ENCODE measurements around the gene NABP1.

NABP1 gene

DNA sequence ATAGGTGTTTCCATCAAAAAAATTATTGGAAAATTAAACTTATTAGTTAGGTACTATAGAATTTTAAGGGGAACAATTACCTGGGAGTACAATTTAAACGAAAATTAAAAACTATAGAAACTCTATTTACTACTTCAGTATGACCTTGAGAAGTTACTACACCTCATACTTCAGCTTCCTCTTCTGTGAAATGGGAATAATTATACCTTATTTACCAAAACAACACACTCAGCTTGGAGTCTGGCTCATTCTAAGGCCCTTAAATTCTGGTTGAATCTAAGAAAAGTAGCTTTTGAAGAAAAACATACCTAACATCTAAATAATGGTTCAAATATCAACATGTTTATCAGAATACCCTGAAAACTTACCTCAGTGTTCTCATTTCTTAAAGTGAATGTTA, 2.7 kb downstream of the NABP1 start:
- DNase-seq (ENCODE audit: low spot score): no peak

DNA sequence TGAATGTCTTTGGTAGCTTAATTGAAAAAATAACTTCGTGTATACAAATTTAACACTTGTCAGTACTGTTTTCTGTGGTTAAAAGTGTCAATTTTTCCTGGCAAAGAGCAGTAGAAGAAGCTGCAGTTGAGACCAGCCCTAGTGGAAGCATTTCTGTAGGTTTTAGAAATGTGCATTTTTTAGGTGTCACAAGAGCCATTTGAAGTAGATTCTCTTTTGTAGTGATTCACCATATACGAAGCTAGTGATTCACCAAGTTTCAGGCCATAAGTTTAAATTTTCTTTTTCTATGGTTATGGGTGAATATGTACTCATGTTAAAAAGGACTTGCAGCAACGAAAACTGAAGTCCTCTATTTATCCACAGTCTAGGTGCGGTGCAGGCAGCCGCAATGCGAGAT, 4.2 kb downstream of the NABP1 start:
- DNase-seq (ENCODE audit: low spot score): no peak

DNA sequence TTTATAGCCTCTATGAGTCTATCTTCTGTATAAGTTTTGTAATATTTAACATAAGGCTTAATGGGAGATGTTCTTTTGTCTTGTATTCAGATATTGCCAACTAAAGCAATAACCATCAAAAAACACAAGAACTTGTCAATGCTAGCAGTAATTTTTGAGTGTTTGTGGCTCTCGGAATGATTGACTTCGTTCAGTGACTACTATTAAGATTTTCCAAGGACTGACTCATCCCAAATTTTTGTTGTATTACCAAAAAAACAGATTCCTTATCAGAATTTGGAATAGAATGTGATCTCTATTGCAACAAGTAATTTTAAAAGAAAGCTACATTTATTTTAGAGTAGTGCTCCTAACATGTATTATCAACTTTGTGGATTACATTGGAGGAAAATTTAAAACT, 8.1 kb downstream of the NABP1 start:
- no peak for DNase-seq (ENCODE audit: low spot score)

DNA sequence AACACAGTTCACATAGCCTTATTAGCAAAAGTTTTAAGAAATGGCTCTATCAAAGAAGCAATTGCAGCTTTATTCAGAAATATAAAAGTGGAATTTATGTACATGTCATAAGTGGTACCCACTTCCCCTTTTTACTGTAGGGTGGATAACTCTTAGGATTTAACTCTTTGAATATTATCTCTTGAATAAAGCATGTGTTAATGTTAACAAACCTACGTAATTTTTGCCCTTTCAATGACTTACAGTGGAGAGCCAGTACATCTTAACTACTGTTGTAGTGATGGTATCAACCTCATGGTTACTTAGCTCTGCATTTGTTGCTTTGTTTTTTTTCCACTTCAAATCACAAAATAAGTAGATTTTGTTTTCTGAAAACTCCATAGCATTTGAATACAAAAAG, 8.8 kb downstream of the NABP1 start:
- no peak for DNase-seq (ENCODE audit: low spot score)

DNA sequence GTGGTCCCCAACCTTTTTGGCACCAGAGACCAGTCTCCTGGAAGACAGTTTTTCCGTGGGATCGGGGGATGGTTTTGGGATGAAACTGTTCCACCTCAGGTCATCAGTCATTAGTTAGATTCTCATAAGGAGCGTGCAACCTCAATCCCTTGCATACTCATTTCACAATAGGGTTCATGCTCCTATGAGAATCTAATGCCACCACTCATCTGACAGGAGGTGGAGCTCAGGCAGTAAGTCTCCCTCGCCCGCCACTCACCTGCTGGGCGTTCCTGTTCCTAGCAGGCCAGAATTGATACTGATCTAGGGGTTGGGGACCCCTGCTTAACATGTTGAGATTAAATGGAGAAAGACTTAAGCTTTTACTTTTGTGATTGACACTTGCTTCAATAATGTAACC, 9.9 kb downstream of the NABP1 start:
- DNase-seq (ENCODE audit: low spot score): no peak

DNA sequence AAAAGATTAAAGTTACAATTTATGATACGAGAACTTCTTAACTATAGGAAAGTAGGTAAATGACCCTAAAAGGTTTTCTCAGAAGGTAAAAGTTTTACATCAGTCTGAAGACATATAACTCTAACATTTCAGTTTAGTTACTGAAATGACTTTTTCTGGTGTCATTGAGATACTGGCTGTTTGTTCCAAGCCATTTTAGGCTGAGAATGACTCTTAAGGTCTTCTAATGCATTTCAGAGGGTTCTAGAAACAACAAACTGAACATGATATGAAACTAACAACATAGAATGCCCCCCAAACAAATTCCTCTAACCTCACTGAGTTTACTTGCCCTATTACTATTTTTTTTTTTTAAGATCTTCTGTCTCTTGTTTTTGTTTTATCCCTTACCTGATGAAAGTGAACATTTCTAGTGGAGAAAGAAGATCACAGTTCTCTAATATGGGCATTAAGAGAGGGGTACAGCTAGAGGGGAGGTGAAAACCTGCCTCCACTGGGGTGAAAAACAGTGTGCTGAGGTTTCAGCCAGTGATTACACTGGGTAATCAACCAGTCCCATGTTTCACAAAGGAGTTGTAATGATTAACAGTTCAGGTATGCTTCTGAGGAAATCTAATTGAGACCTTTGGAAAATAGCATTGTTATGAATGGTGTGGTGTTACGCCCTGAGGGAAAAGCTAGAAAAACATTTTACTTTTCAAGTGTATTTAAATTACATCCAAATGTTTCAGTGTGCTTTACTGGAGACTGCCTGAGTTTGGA, 11.2 kb downstream of the NABP1 start:
- DNase-seq (ENCODE audit: low spot score): no peak

DNA sequence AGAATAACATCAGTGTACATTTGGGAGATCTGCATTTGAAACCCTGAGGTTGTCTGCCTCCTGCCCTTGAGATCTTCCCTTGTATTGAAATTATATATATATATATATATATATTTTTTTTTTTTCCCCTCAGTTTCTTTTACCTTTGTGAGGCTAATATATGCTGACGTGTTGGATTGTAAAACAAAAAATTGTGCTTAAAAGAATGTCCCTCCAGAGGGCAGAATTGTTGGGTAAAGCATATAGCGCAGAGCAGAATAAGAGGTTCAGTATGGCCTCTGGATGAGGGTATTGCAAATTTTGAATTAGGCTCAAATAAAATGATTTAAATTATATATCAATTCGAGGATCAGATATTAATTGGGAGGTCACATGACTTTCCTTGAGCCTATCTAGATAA, 12.4 kb downstream of the NABP1 start:
- no peak for DNase-seq (ENCODE audit: low spot score)

DNA sequence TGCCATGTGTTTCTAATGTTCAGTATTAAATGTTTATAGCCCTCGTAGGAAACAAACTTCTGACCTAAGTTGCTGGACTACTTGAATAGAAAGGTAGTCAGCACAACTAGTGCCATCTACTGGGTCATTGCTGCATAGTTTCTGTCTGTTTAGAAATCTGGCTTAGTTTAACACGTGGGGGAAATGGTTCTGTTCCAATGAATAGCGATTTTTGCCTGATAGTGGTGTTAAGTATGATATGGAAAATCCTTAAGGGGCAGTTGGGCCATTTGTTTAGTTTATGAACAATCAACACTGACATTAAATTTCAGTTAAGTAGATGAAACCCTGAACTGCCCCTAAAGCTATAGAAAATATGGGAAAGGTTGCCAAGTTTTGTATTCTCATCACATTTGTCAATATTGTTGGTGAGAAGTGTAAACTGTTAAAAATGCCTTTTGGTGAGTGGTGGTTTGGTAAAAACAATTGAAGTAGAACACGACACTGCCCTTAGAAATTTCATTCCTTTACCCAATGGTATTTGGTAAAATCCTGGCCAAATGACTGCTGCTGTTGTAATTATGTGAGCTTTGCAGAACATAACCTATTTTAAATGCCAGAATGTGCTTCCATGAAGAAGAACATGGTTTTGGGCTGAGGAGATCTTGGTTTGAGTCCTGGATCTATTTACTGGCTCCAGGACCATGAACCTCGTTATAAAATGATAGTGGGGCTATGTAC, 13.2 kb downstream of the NABP1 start:
- DNase-seq (ENCODE audit: low spot score): peak; percentile 75

DNA sequence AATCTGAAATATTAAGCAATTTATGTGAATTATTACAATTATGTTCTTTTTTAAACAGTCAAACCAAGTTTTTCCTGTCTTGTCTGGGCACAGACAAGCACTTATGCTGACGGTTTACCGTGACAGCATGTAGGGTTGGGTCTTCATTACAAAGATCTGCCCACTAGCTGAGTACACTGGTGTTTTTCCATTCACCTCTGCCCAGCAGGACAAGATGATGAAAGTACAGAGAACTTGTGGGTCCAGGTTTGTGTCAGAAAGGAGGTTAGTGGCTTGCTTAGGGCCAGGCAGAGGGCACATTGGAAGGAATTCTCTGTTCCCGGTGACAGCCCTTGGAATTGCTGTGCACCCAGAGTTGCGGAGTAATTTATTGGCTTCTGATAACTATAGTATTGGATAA, 14.0 kb downstream of the NABP1 start:
- no peak for DNase-seq (ENCODE audit: low spot score)

DNA sequence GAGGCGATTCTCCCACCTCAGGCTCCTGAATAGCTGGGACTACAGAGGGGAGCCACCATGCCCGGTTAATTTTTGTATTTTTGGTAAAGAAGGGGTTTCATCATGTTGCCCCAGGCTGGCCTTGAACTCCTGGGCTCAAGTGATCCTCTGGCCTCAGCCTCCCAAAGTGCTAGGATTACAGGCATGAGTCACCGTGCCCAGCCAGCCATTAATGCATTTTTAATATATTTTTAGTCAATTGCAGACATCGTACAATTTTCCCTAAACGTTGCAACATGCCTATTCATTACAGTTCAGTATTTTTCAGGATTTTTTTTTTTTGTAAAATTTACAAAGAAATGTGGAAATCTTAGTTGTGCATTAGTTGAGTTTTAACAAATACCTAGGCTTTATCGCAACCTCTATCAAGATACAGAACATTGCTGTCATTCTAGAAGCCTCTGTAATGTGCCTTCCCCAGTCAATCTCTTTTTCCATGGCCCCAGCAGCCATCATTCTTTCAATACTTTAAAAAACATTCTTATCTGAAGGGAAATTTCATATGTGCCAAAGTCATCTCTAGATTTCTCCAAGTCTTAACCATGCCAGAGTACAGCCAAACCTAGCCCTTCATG, 14.7 kb downstream of the NABP1 start:
- no peak for DNase-seq (ENCODE audit: low spot score)

DNA sequence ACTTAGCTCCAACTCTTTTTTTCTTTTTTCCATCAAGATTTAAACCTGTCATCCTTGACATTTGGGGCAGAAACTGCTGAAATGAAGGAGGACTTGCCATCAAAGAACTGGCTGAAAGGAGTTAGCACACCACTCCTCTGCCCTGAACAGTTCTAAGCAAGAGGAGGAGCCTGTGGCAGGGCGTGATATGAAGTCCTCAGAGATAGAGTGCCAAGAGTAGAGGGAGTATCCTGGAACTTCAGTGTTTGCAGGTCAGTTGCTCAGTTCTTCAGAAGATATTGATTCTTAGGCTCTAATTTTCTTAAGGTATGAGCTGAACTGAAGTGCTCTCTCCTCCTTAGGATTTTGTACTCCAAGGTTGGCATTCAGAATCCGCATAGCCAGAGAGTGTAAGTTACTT, 15.2 kb downstream of the NABP1 start:
- DNase-seq (ENCODE audit: low spot score): no peak

DNA sequence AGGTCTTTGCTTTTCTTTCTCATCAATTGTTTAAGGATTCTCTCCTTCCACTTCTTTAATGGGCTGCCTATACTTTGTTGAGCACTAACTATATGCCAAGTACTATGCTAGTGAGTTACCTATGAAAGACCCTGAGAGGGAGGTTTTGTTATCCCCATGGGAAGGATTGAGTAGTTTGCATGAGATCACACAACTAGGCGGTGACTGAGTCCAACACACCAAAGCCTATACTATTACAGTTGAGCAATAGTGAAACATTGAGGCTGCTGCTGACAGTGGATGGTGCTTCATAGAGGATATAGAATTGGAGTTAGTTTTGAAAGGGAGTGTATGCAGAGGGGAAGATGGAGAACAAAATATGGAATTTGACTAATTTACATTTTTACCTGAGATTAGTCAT, 15.8 kb downstream of the NABP1 start:
- no peak for DNase-seq (ENCODE audit: low spot score)

DNA sequence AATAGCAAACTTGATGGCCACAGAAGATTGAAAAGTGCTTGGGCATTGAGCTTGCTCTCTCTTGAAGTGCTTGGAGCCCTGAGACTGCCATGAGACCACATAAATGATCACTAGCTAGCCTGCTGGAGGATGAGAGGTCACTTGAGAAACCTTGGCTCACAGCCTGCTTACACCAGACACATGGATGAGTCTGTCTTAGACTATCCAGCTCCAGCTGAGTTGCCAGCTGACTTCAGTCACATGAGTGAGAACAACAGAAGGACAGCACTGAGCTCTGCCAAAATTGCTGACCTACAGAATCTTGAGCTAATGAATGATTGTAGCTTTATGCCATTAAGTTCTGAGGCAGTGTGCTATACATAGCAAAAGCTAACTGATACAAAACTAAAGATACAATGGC, 18.1 kb downstream of the NABP1 start:
- no peak for DNase-seq (ENCODE audit: low spot score)

DNA sequence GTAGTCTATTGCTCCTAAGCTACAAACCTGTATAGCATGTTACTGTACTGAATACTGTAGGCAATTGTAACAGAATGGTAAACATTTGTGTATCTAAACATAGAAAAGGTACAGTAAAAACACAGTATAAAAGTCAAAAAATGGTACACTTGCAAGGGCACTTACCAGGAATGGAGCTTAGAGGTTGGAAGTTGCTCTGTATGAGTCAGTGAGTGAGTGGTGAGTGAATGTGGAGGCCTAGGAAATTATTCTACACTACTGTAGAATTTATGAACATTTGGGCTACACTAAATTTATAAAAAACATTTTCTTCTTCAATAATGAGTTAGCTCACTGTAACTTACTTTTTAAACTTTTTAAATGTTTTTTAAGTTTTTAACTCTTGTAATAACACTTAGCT, 19.0 kb downstream of the NABP1 start:
- DNase-seq (ENCODE audit: low spot score): no peak

DNA sequence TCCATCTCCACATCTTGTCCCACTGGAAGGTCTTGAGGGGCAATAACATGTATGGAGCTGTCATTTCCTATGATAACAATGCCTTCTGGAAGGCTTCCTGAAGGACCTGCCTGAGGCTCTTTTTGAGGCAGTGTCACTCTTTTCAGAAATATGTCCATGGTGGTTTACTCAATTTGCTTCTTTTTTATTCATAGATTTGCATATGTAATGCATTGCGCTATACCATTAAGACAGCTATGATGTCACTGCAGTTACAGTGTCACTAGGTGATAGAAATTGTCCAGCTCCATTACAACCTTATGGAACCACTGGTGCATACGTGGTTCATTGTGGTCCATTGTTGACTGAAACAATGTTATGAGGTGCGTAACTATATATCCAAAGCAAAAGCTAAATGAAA, 19.9 kb downstream of the NABP1 start:
- DNase-seq (ENCODE audit: low spot score): no peak

DNA sequence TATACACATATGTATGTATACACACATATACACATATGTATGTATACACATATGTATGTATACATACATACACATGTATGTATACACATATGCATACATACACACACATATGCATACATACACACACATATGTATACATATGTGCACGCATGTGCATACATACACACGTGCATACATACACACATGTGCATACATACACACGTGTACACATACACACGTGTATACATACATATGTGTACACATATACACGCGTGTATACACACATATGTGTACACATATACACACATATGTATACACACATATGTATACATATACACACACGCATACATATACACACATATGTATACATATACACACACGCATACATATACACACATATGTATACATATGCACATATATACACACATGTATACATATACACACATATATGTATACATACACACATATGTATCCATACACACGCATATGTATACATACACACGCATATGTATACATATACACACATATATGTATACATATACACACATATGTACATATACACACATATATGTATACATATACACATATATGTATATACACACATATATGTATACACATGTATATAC, 21.5 kb downstream of the NABP1 start:
- DNase-seq (ENCODE audit: low spot score): no peak

DNA sequence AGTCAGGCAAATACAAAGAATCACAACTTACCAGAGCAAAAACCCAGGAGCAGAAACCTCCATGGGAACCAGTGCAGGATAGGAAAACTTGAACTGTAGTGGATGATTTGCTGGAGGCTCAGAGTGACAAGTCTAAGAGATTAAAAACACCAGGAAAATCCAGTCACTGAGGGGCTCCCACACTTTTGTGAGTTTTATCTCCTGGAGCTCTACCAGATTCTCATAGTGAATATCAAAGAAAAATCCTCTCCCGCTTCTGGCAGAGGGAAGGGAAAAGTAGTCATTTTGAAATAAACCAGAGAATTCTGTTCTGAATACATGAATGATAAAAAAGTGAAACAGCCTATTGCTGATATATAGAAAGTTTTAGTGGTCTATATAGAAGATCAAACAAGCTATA, 23.1 kb downstream of the NABP1 start:
- no peak for DNase-seq (ENCODE audit: low spot score)

DNA sequence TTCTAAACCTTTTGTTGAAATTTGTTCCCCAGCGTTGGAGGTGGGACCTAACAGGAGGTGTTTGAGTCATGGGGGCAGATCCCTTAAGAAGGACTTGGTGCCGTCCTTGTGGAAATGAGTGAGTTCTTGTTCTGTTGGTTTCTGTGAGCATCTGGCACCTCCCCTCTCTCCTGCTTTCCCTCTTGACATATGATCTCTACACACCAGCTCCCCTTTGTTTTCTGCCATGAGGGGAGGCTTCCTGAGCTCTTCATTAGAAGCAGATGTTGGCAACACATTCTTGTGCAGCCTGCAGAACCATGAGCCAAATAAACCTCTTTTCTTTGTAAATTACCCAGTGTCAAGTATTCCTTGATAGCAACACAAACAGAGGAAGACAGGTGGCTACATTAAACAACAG, 23.8 kb downstream of the NABP1 start:
- no peak for DNase-seq (ENCODE audit: low spot score)

DNA sequence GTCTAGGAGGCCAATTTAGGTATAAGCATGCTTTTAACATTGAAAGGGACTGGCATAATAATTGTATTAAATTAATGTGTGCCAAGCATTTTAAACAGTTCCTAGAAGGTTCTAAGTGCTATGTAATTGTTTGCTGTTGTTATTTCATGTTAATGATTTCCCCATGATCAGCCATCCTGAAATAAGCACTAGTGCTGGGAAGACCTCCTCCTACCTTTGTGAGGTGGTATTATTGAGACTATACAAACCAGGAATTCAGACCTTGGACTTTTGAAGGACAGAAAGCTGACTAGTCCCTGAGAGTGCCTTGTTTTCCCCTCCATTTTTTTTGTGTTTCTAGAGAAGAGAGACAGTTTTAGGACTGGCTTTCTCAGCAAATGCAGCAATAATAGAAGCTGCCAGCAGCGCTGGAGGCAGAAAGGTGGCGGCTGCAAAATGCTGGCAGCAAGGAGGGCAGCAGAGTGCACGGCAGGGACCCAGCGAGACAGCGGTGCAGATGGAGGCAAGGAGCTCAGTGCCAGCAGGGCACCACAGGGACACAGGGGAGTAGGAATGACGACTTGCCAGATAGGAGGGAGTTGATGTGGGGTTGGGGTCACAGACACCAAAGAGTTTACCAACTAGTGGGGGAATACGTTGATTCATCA, 25.3 kb downstream of the NABP1 start:
- no peak for DNase-seq (ENCODE audit: low spot score)

DNA sequence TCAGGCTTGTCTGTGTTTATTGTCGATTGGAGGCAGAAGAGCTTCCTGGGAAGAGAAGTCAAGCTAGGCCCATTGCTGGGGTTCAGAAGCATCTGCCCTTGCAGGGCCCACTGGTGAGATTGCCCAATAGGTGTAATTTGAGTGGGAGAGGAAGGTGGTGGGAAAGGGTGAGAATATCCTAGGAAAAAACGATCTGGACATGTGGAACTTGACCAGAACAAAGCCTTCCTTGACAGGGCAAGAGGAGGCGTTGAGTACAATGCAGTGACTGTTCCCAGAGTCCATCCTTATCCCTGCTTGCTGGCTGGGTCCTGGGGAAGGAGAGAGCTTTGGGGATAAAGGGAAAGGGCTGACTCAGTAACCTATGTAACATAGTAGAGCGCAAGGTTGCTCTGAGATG, 27.1 kb downstream of the NABP1 start:
- DNase-seq (ENCODE audit: low spot score): no peak

DNA sequence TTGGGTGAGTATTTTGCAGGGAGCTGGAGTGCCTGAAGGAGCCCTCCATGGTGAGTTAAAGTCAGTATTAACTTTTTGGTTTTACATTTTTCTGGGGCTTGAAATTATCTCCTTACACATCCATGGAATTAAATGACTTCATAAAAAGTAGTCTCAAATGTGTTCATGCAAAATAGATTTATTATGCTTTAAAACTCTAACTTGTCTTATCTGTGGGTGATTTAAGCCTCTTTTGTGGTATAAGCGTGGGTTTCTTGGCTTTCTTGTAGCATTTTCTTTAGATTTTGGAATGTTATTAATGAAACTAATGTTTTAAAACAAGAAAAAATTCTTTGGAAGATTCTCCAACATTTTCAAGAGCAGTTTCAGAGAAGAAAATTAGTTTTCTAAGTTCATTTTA, 27.8 kb downstream of the NABP1 start:
- DNase-seq (ENCODE audit: low spot score): no peak

DNA sequence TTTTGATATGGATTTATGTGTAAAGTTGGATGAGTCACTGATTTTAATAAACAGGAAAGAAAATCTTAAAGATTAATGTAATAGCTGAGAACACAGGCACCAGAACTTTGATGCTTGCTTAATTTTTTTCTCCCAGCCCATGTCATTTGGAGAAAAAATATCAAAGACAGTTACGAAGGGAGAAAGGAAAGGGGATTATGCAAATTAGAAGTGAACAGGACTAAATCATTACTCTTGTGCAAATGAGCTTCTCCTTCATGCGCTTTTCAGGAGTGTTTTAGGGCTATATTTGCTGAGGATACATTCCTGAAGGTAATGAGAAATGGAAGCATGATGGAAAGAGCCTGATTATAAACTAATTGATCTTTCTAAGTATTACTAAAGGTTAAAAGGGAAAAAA, 28.9 kb downstream of the NABP1 start:
- DNase-seq (ENCODE audit: low spot score): no peak

DNA sequence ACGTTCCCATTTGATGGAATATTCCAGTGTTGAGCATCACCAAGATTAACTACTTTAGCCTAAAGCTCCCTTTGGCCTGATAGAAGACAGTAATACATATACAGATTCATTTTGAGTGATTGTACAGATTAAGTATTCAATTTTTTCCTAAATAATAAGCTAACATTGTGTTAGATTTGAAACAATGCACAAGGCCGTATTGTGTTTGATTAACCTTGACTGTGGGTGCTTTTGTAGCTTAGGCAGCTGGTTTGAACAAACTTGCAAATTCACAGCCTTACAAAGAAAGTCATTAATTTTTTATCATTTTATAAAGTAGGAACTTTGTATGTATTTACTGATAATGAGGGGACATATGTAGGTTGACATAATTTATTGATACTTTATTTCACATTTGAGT, 29.6 kb downstream of the NABP1 start:
- no peak for DNase-seq (ENCODE audit: low spot score)

All from CD4-positive, alpha-beta T cell treated with Interleukin-15 for 4 hours (primary cell).